Left forelimb (tissue), 1 donor: ENCODE measurements around the gene LDLRAD4.

Experiments
- DNase-seq: peaks from one replicate; pipeline ENCODE4 v3.0.0-alpha.2; 2018; ENCODE audit warnings: low spot score

LDLRAD4 gene

GRCh38 chr18:13306583-13306982 is 88.0 kb downstream of the LDLRAD4 start:
- no peak for DNase-seq

DNA sequence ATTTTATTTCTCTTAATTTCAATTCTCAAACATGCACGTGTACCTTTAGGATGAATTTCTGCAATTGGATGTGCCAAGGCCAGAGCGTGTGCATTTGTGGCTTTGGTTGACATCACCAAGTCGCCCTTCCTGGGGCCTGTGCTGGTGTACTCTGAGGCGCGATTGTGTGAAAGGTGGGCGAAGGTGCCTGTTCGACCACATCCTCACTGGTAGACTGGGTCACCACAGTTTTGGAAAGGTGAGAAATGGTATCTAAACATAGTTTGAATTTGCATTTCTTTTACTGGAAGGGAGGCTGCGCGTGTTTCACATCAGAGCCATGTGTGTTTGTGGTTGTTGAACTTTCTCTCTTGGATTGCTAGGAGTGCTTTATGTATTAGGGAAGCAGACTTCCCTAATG is 89.8 kb downstream of the LDLRAD4 start:
- DNase-seq: no peak

DNA sequence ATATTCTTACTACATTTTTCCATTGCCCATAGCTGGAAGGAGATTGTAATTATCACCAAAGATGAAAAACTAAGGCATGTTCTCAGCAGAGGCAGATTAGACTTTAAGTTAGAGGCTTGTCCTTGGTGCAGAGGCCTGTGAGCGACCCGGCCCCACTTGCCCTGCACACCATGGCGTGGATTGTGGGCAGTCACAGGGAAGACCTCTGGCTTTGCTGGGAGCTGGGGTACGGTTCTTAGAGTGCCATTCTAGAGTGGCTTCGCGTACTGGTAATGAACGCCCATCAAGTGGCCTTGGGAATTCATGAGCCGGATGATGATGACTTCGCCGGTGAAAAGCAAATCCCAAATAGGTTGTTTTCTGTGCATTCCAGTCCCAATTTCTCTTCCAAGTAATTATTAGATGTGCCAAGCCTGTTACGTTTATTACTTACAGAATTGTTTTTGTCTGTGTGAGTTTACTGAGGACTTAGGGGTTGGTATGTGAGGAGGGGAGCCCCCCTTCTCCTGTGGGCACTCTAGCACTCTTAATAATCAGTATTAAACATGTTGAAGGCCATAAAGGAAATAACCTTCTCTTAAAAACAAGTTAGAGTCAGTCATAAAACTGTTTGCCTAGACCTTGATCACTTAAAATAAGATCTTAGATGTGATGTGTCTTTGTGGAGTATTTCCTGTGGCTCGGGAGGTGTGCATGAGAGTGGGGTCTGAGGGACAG is 90.6 kb downstream of the LDLRAD4 start:
- DNase-seq: peak; percentile 58

- peak; percentile 56 for DNase-seq
These were observed 91.4 kb downstream of the LDLRAD4 start for GRCh38 chr18:13309748-13310670.

GRCh38 chr18:13311193-13311592 is 92.6 kb downstream of the LDLRAD4 start:
- DNase-seq: peak; percentile 53

DNA sequence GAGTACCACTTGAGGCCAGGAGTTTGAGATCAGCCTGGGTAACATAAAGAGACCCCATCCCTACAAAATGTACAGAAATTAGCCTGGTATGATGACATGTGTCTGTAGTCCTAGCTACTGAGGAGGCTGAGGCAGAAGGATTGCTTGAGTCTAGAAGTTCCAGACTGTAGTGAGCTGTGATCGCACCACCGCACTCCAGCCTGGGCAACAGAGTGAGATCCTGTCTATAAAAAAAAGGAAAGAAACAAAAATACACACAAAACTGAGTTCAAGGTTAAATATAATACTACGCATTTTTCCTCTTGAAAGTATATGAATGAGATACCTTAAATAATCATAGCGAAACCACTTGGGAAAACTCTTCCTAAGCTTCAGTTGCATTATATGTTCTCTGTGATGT is 94.0 kb downstream of the LDLRAD4 start:
- no peak for DNase-seq

DNA sequence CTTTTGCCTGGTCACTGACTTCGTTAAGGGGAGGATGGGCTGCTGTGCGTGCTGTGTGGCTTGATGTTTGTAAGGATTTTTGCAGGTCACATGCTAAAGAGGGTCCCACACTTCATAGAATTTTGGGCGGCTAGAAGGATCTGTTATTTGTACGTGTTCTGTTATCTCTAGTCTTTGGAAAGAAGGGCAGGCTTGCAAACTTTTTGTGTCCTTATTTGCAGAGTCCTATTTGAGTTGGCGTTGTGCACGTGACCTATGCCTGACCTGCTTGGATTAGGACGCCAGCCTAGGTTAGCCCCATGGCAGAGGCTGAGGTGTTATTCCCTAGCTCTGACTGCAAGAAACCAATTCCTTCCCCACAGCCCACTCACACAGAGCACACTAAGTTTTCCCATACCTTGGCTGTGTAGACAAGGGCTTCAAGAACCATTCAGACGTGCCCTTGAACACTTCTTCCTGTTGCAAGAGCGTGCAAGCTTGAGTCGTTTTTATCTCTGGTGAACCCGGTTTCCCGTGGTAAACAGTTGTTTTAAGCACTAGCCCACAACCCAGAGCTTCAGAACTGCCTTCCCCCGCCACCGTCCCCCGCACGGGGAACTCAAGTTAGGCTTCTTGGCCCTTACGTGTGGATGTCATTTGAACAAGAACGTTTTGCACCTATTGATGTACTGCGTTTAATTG is 94.6 kb downstream of the LDLRAD4 start:
- peak; percentile 14 for DNase-seq

GRCh38 chr18:13315000-13315399 is 96.4 kb downstream of the LDLRAD4 start:
- DNase-seq: peak; percentile 20

- no peak for DNase-seq
These were observed 97.5 kb downstream of the LDLRAD4 start for GRCh38 chr18:13316063-13316462.

DNA sequence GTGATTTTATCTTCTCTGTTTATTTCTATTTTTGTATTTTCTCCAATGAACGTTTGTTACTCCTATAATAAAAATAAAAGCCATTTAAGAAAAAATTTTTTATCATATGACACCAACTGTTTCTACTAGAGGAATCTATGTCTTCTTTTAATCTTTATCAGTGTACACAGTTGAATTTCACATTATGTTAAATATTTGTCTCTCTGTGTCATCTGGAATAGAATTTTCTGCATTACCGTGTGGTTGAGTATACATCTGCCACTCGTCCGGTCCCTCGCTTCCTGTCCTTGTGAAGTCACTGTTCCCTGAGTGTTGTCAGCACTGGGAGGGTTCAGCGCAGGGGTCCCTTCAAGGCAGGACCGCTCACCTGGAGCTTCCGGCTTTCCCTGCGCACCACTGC is 99.2 kb downstream of the LDLRAD4 start:
- no peak for DNase-seq

DNA sequence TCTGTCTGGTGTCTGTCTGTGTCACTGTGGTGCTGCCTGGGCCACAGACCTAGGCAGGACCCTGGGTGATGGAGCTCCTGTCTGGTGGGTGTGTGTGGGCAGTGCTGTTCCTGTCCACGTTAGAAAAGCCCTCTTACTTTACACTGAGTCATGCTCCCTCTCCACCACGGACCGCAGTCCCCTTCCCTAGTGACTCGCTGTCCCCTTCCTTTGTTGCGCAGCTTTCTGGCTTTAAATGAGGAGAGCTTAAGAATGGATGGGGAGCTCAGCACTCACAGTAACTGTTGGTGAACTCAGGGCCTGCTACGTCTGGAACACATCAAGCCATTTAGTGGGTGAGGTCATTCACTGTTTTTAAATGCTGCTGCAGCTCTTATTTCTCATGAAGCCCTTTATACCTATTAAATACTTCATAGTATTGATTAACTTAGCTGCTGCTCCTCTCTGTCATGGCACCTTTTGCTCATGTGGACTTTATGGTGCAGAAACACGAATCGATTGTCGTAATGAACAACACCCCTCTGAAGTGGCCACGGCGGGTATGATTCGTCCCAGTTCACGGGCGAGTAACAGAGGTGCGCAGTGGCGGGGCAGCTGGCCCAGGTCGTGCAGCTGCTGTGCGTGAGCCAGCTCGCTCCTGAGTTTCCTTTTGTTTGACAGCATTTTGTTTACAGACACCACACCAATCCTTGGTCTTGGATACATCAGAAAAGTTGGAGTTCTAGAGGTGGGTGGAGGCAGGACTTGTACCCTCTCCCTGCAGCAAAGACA is 100.4 kb downstream of the LDLRAD4 start:
- no peak for DNase-seq

- no peak for DNase-seq
These were observed 101.1 kb downstream of the LDLRAD4 start for GRCh38 chr18:13319629-13320028.

- DNase-seq: no peak
These were observed 101.5 kb downstream of the LDLRAD4 start for GRCh38 chr18:13320096-13320495.

DNA sequence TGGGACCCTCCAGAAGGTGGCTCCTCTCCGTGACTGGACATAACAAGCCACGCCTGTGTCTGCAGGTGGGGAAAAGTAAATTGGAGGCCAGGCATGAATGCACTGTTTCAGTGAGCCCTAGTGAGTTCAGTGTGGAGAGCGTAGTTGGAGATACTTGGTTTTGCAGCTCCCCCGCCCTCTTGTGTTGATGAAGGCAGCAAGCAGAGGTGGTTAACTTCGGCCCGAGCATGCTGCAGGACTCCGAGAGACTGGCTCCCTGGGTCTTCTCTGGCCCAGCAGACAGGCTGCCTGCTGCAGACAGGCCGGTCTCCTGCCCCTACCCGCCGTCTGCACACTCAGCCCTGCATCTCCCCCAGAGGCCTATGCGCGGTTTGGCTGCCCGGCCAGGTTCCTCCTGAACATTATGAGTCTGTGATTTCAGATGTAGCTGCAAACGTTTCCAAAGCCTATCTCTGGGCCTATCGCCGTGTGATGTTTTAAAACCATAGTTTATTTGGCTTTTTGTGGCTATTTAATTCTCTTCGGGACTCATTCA is 102.4 kb downstream of the LDLRAD4 start:
- DNase-seq: no peak

DNA sequence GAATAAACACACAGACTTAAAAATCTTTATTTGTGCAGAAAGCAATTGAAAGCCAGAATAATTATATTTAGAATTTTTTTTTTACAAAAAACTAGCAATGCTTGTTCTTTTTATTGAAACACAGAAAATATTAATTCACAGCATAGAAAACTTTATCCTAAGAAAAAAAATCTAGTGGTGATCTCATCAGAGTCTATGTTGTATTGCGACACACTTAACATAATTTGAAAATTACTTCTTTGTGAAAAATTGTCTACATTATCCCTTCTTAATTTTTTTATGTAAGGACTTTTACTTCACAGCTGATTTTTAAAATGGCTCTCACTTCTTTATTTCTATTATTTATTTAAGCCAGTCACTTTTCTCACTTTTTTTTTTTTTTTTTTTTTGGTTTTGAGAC is 103.4 kb downstream of the LDLRAD4 start:
- no peak for DNase-seq

DNA sequence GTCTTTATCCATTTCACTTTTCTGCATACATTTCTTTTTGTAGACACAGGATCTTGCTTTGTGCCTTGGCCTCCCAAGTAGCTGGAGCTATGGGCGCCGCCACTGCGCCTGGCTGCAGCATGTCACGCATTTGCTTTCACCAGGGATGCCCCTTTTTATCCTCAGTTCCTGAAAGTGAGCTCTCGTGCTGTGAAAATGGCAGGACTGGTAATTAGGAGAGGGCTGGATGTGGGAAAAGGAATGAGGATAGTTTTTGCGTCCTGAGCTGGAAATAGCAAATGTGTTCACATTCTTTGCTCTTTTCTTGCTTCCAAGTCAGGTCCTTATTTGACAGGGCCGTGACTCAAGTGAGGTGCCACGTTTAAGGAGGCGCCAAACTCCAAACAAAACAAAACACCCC is 104.6 kb downstream of the LDLRAD4 start:
- no peak for DNase-seq

- DNase-seq: no peak
These were observed 106.3 kb downstream of the LDLRAD4 start for GRCh38 chr18:13324880-13325279.

DNA sequence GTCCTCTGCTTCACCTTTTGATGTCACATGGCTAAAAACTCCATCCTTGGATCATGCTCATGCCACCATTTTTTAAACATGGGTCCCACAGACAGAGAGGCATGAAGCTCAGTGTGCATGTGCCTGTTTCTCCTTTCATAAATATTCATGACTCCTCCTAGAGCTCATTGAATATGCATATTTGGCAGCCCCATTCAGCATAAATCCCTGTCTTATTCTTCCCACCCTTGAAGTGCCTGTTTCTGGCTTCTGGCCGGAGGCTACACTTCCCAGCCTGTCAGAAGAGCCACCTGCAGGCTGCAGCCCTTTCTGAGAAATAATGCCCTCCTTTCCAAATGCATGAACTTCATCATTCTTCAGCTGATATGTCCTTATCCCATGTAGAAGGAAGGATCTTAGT is 109.7 kb downstream of the LDLRAD4 start:
- no peak for DNase-seq

GRCh38 chr18:13330996-13331395 is 112.4 kb downstream of the LDLRAD4 start:
- DNase-seq: no peak

DNA sequence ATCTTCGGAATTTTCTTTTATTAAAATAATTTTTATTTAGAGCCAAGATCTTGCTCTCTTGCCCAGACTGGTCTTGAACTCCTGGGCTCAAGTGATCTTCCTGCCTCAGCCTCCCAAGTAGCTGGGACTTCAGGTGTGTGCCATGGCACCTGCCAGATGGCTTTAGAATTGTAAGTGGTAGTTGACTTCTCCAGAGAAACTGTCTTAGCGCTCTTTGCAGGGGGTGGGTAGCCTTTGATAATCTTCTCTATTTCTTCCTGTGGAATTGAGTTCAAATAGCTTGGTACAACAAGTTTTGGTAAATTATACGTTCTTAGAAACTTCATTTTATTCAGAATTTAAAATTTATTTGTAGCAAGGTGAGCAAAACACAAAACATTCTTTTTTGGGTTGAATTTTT is 113.3 kb downstream of the LDLRAD4 start:
- no peak for DNase-seq

DNA sequence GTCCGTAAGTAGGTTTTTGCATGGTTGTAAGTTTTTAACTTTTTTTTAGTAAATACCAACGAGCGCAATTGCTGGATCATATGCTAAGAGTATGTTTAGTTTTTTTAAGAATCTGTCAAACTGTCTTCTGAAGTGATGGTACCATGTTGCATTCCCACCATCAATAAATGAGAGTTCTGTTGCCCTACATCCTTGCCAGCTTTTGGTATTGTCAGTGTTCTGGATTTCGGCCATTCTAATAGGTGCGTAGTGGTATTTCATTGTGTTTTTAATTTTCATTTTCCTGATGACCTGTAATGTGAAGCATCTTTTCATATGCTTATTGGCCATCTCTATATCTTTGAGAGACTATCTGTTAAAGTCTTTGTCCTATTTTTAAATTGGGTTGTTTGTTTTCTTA is 114.3 kb downstream of the LDLRAD4 start:
- no peak for DNase-seq

DNA sequence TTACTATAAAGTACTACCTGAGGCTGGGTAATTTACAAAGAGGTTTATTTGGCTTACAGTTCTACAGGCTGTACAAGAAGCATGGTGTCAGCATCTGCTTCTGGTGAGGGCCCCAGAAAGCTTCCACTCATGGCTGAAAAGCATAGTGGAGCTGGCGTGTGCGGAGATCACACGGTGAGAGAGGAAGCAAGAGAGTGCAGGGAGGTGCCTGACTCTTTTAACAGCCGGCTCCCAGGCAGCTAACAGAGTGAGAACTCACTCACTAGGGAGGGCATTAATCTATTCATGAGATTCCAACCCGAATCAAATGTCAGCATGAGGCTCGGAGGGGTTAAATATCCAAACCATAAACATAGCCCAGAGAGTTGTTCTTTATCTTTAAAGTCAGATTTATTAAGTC is 117.3 kb downstream of the LDLRAD4 start:
- DNase-seq: no peak
